GM18499 (cell line): Measurements from ENCODE around the gene MSRB1.

Source experiments
- ATAC-seq: cut with Tn5 transposase; IDR thresholded peaks from one replicate; pipeline ENCODE4 v1.9.1; 2021; ENCODE audit warnings: moderate number of reproducible peaks; ENCODE audit not compliant: insufficient read depth, unreplicated experiment

MSRB1 gene

GRCh38 chr16:1979271-1980029, 36.5 kb upstream of the MSRB1 start:
- ATAC-seq = no peak

- ATAC-seq = no peak
These were observed 35.6 kb upstream of the MSRB1 start for GRCh38 chr16:1978476-1979120.

GRCh38 chr16:1977875-1978268, 34.9 kb upstream of the MSRB1 start:
- no peak for ATAC-seq

GRCh38 chr16:1976951-1977874, 34.2 kb upstream of the MSRB1 start:
- ATAC-seq = no peak

GRCh38 chr16:1976216-1976520, 33.2 kb upstream of the MSRB1 start:
- ATAC-seq = no peak

GRCh38 chr16:1975432-1976215, 32.6 kb upstream of the MSRB1 start:
- ATAC-seq = no peak

GRCh38 chr16:1974157-1975070, 31.4 kb upstream of the MSRB1 start:
- ATAC-seq = no peak

- ATAC-seq = no peak
These were observed 30.6 kb upstream of the MSRB1 start for GRCh38 chr16:1973461-1974156.

GRCh38 chr16:1972490-1972877, 29.5 kb upstream of the MSRB1 start:
- ATAC-seq = no peak

GRCh38 chr16:1971796-1972489, 28.9 kb upstream of the MSRB1 start, which contains the start of gene TBL3:
Gene TBL3 (plus strand): TSS chr16:1972053. CDS start chr16:1972165, 112 bp downstream.
- ATAC-seq = peak; percentile 41

GRCh38 chr16:1968146-1968953, 25.4 kb upstream of the MSRB1 start:
- ATAC-seq = no peak

GRCh38 chr16:1966460-1966859, 23.5 kb upstream of the MSRB1 start, which contains the start of gene RNF151:
Gene RNF151 (plus strand): TSS chr16:1966856. CDS start chr16:1966882, 26 bp downstream.
- ATAC-seq = no peak

GRCh38 chr16:1965396-1966001, 22.5 kb upstream of the MSRB1 start:
- no peak for ATAC-seq

GRCh38 chr16:1964506-1965395, 21.8 kb upstream of the MSRB1 start, which contains the start of gene RPS2:
Gene RPS2 (minus strand): TSS chr16:1964826. CDS start chr16:1964625, 201 bp downstream.
- ATAC-seq = no peak

GRCh38 chr16:1963806-1964505, 21.0 kb upstream of the MSRB1 start:
- ATAC-seq = no peak
